NB4 (cell line): ENCODE results near the gene ENDOV.

ENCODE experiments used
- CTCF ChIP-seq: IDR thresholded peaks from one replicate; pipeline ENCODE4 v1.5.1; 2012; ENCODE audit warnings: low read depth, low read length
- MAX ChIP-seq: IDR thresholded peaks from 2 replicates; pipeline ENCODE4 v1.6.1; 2011; ENCODE audit warnings: low read depth, low read length
- POLR2A ChIP-seq: IDR thresholded peaks from 2 replicates; pipeline ENCODE4 v1.6.1; 2011; ENCODE audit warnings: mild to moderate bottlenecking; ENCODE audit not compliant: insufficient read length; ENCODE audit errors: extremely low read depth

- TF ChIP-seq POLR2A, result no peak
- TF ChIP-seq CTCF, result no peak
- TF ChIP-seq MAX, result no peak
Measured at GRCh38 chr17:80431246-80432195, 16.6 kb downstream of the ENDOV start.
